Upper lobe of left lung (tissue), 6 donors: ENCODE data around the gene GCK. TPM values are rescaled to one million over a fixed set of nuclear protein-coding genes. Genes with fewer than 3 reads are reported as not detected.

Source experiments
- ATAC-seq, 2 donors: fragments of 200-7000 bp; cut with Tn5 transposase; one replicate each; pipeline ENCODE4 v1.9.1; 2022; ENCODE audit warnings: mild to moderate bottlenecking in 2 of 2, moderate library complexity in 2 of 2; ENCODE audit not compliant: low FRiP score in 2 of 2
- DNase-seq, 2 donors: peaks; one replicate each; pipeline ENCODE4 v3.0.0-alpha.2; 2019 to 2020
- H3K27ac ChIP-seq, 4 donors: fragments of 200-600 bp; sonication (generic); one replicate each; pipeline ENCODE4 v1.5.1; 2016 to 2019
- H3K27me3 ChIP-seq, 4 donors: fragments of 200-600 bp; sonication (generic); one replicate each; pipeline ENCODE4 v1.5.1; 2017 to 2019
- H3K36me3 ChIP-seq, 4 donors: fragments of 200-600 bp; sonication (generic); one replicate each; pipeline ENCODE4 v1.5.1; 2016 to 2019
- H3K4me1 ChIP-seq, 4 donors: fragments of 200-600 bp; sonication (generic); one replicate each; pipeline ENCODE4 v1.5.1; 2018 to 2019
- H3K4me3 ChIP-seq, 4 donors: fragments of 200-600 bp; sonication (generic); one replicate each; pipeline ENCODE4 v1.5.1; 2017 to 2019; ENCODE audit warnings: mild to moderate bottlenecking in 2 of 4, moderate library complexity in 1 of 4
- H3K9me3 ChIP-seq, 4 donors: fragments of 200-600 bp; sonication (generic); one replicate each; pipeline ENCODE4 v1.5.1; 2018 to 2019
- EP300 ChIP-seq, 4 donors: sonication (generic); formaldehyde crosslinking; IDR thresholded peaks; one replicate each; pipeline ENCODE4 v1.5.1; 2017; ENCODE audit warnings: antibody characterized with exemption in 4 of 4, control low read depth in 2 of 4
- POLR2A ChIP-seq, 4 donors: fragments of 450-650 bp; IDR thresholded peaks; one replicate each; pipeline ENCODE4 v1.5.1; 2016 to 2017; ENCODE audit warnings: antibody characterized with exemption in 4 of 4, mild to moderate bottlenecking in 2 of 4
- POLR2AphosphoS5 ChIP-seq, 2 donors: sonication (generic); formaldehyde crosslinking; IDR thresholded peaks; one replicate each; pipeline ENCODE4 v1.5.1; 2017; ENCODE audit warnings: antibody characterized with exemption in 2 of 2
- WGBS, 2 donors: methylation state at CpG; one replicate each; pipeline ENCODE4 v1.1.5; 2017 to 2018; 5-methylcytosine and 5-hydroxymethylcytosine counted together
- small RNA-seq, 4 donors: library from RNA; depleted of rRNA; stranded (forward); fragments of <200 nt; gene quantifications; one replicate each; pipeline ENCODE3, GENCODE V24; 2016
- total RNA-seq, 6 donors: library from RNA; depleted of rRNA in 4 of 6; stranded (reverse); fragments of >200 nt in 4 of 6; gene quantifications; one replicate each; pipeline versions ENCODE4 v1.1.0 to v1.2.1, GENCODE V29; 2016 to 2021
- TF ChIP-seq, protein P1 (sequence below), 6 experiments: fragments of 450-650 bp in 4 of 6; fragments of 200-600 bp in 2 of 6; sonication (generic) in 2 of 6; IDR thresholded peaks; one replicate each; pipeline ENCODE4 v1.5.1; 2016 to 2019; ENCODE audit warnings: antibody characterized with exemption in 6 of 6
- donor health status: DM: no; HTN: no; CAD: no; lungs with moderate emphysema.
- donor health status: DM: no; HTN: yes; CAD: no; lungs with severe emphysema.

GCK gene
- total RNA-seq, 6 donors from 2014 or later = 0.17 to 0.49 (median 0.30) TPM; not detected in 2

DNA sequence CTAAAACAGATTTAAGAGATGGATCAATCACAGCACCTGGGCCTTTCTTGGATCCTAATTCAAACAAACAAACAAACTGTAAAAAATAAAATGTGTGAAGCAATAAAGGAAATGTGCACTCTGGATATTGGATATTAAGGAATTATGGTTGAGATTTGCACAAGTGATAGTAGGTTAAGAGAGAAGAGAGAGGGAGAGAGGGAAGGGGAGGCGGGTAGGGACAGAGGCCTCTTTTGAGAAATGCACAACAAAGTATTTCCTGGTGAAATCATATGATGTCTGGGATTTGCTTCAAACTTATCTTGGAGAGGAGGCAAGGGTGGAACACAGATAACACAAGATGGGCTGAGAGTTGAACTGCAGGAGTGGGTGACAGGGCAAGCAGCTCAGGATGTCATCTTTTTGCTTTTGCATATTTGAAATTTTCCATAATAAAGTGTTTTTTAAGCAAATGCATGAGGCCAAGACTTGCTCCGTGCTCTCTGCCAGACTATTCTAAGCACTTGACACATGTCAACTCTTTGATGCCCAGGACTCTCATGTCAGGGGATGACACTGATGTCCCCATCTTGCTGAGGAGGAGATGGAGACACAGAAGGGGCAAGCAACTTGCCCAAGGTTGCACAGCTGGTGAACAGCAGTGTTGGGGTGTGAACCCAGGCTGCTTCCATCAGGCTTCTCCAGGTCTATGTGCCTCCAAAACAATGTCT is 94.2 kb downstream of the GCK start:
- ATAC-seq = no peak
- TF ChIP-seq, protein P1, sequence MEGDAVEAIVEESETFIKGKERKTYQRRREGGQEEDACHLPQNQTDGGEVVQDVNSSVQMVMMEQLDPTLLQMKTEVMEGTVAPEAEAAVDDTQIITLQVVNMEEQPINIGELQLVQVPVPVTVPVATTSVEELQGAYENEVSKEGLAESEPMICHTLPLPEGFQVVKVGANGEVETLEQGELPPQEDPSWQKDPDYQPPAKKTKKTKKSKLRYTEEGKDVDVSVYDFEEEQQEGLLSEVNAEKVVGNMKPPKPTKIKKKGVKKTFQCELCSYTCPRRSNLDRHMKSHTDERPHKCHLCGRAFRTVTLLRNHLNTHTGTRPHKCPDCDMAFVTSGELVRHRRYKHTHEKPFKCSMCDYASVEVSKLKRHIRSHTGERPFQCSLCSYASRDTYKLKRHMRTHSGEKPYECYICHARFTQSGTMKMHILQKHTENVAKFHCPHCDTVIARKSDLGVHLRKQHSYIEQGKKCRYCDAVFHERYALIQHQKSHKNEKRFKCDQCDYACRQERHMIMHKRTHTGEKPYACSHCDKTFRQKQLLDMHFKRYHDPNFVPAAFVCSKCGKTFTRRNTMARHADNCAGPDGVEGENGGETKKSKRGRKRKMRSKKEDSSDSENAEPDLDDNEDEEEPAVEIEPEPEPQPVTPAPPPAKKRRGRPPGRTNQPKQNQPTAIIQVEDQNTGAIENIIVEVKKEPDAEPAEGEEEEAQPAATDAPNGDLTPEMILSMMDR (IDR thresholded peaks at IDR 0.05) = no peak
- TF ChIP-seq POLR2AphosphoS5 (IDR thresholded peaks at IDR 0.05) = no peak
- no peak for TF ChIP-seq EP300 (IDR thresholded peaks at IDR 0.05)
- no peak for TF ChIP-seq POLR2A (IDR thresholded peaks at IDR 0.05)
- Histone ChIP-seq H3K27ac (peak overlapping the region in 1 of 4 donors; percentile 11), H3K4me1 (peaks cover 0 to 5% (median 2%) of the 10 kb centered on the region in 4 donors), H3K4me3 (no peak overlapping the region), H3K36me3 (no peaks in the 10 kb centered on the region), H3K27me3 (no peaks in the 10 kb centered on the region), H3K9me3 (no peaks in the 10 kb centered on the region)
- WGBS, 2 donors = 69 to 72% methylated on average over 2 of the region's 2 CpGs
- DNase-seq = no peak

GRCh38 chr7:44094365-44094764 is 94.9 kb downstream of the GCK start:
- TF ChIP-seq, protein P1 (IDR thresholded peaks at IDR 0.05) = no peak
- TF ChIP-seq POLR2AphosphoS5 (IDR thresholded peaks at IDR 0.05) (no peak), EP300 (IDR thresholded peaks at IDR 0.05) (no peak), POLR2A (IDR thresholded peaks at IDR 0.05) (no peak)
- Histone ChIP-seq H3K27me3 (no peaks in the 10 kb centered on the region), H3K27ac (peak overlapping the region in 2 of 4 donors; percentile 11 to 35), H3K4me3 (no peak overlapping the region), H3K36me3 (no peaks in the 10 kb centered on the region), H3K9me3 (no peaks in the 10 kb centered on the region), H3K4me1 (peaks cover 0 to 5% (median 2%) of the 10 kb centered on the region in 4 donors)
- 37 to 48% methylated on average over 2 of the region's 2 CpGs for WGBS, 2 donors
- DNase-seq (no peak), ATAC-seq (no peak)

Small RNA genes within 50 kb of the gene (small RNA-seq; reads per million reads assigned to genes)
- 0 reads per million in 4 donors for gene RNA5SP230

Other genes with a start within 250 kb of the GCK start
- gene SPDYE1, start 191.5 kb downstream of the GCK start, total RNA-seq = not detected
- 100 to 1,000 TPM in 5 of 6 donors, 10 to 100 TPM in 1; 81.8 to 169 (median 130) TPM for gene DBNL, start 144.7 kb downstream of the GCK start, total RNA-seq
- gene PGAM2, start 123.9 kb downstream of the GCK start, total RNA-seq = under 1 TPM in 4 of 6 donors, not detected in 2; 0.26 to 0.91 (median 0.75) TPM
- gene POLM, start 106.9 kb downstream of the GCK start, total RNA-seq = 100 to 1,000 TPM in 1 of 6 donors, 10 to 100 TPM in 5; 17.3 to 178 (median 37.1) TPM
- gene AEBP1, start 85.1 kb downstream of the GCK start, total RNA-seq = 100 to 1,000 TPM in 2 of 6 donors, 10 to 100 TPM in 4; 34.1 to 241 (median 92.7) TPM
- gene POLD2, start 65.9 kb downstream of the GCK start, total RNA-seq = 10 to 100 TPM; 27.2 to 70.1 (median 52.5) TPM
- gene MYL7, start 48.1 kb downstream of the GCK start, total RNA-seq = not detected
- gene YKT6, start 11.5 kb upstream of the GCK start, total RNA-seq = 10 to 100 TPM; 29.3 to 70.2 (median 53.1) TPM
- gene CAMK2B, start 136.2 kb upstream of the GCK start, total RNA-seq = 1 to 10 TPM in 1 of 6 donors, under 1 TPM in 2, not detected in 3; 0.09 to 1.8 (median 0.27) TPM